NT2/D1 (cell line): ENCODE results near the gene DHDDS.
"Not testable (repeated sequence)": the region's sequence is repeated elsewhere in the genome, so short reads cannot be mapped to it uniquely, and the experiment has no call there.

ENCODE experiments used
- YY1 ChIP-seq: IDR thresholded peaks from 2 replicates; pipeline ENCODE4 v1.6.1; 2011; ENCODE audit not compliant: insufficient read length, insufficient read depth
- ZNF274 ChIP-seq: IDR thresholded peaks from 2 replicates; pipeline ENCODE4 v1.6.1; 2011; ENCODE audit warnings: mild to moderate bottlenecking, low read depth, low read length

DNA sequence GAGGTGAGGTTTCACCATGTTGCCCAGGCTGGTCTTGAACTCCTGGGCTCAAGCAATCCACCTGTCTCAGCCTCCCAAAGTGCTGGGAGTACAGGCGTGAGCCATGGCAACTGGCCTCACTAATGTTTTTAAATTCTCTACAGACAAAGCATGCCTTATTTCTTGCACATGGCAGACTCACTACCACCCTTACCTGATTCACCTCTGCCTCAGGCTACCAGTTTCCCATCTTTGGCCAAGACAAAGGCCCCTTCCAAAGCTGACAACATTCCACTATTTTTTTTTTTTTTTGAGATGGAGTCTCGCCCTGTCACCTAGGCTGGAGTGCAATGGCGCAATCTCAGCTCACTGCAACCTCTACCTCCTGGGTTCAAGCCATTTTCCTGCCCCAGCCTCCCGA lies 83.7 kb downstream of the DHDDS start:
- not testable (repeated sequence) for TF ChIP-seq YY1, ZNF274
